HG03135 (cell line): ENCODE measurements around the gene TUBB3.
"Not testable (repeated sequence)": the region's sequence is repeated elsewhere in the genome, so short reads cannot be mapped to it uniquely, and the experiment has no call there.

Source experiments
- ATAC-seq: cut with Tn5 transposase; IDR thresholded peaks from one replicate; pipeline ENCODE4 v1.9.1; 2021; ENCODE audit warnings: mild to moderate bottlenecking, moderate library complexity; ENCODE audit not compliant: unreplicated experiment

TUBB3 gene

DNA sequence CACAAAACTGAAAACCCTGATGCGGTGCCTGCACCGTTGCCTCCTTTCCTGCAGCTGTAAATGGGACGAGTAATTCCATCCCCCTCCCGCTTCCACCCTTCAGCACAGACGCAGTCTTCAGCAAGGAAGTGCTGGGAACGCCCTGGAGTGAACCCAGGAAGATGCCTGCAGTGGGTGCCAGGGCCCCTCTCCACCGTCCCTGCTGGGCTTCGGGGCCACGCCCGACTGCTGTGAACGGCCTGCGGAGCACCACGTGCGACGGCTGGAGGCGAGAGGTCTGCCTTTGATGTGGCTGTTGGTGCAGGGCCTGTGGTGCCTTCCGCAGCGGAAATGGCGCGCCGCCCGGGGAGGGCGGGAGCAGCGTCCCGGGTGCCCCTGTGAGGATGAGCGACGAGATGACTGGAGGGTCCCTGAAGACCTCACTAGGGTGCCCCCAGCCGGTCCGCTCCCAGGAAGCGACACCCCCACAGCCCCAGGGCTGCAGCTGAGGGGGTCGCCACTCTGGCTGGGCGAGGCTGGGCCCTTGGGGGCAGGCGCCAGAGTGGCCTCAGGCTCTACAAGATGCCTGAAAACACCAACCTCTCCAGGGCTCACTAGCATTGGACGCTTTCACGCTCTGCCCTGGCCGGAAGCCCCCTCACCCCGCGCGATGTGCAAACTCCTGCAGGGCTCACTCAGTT is 5.2 kb upstream of the TUBB3 start:
- peak; percentile 71 for ATAC-seq

DNA sequence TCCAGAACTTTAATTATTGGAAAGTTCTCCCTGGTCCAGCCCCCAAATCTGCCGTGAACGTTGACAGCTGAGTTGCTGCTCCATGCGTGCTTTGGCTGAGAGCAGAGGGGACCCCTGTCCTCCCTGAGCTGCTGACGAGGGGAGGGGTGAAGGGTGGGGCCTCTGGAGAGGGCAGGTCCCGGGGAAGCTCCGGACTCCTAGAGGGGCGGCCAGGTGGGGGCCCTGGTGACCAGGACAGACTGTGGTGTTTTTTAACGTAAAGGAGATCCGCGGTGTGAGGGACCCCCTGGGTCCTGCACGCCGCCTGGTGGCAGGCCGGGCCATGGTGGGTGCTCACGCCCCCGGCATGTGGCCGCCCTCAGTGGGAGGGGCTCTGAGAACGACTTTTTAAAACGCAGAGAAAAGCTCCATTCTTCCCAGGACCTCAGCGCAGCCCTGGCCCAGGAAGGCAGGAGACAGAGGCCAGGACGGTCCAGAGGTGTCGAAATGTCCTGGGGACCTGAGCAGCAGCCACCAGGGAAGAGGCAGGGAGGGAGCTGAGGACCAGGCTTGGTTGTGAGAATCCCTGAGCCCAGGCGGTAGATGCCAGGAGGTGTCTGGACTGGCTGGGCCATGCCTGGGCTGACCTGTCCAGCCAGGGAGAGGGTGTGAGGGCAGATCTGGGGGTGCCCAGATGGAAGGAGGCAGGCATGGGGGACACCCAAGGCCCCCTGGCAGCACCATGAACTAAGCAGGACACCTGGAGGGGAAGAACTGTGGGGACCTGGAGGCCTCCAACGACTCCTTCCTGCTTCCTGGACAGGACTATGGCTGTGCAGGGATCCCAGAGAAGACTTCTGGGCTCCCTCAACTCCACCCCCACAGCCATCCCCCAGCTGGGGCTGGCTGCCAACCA is 4.4 kb upstream of the TUBB3 start, which contains the start of gene MC1R:
TSS of gene MC1R (plus strand) at position 410 of the 895 bp plus-strand sequence. CDS start at position 807, 397 bp downstream.
- no peak for ATAC-seq

DNA sequence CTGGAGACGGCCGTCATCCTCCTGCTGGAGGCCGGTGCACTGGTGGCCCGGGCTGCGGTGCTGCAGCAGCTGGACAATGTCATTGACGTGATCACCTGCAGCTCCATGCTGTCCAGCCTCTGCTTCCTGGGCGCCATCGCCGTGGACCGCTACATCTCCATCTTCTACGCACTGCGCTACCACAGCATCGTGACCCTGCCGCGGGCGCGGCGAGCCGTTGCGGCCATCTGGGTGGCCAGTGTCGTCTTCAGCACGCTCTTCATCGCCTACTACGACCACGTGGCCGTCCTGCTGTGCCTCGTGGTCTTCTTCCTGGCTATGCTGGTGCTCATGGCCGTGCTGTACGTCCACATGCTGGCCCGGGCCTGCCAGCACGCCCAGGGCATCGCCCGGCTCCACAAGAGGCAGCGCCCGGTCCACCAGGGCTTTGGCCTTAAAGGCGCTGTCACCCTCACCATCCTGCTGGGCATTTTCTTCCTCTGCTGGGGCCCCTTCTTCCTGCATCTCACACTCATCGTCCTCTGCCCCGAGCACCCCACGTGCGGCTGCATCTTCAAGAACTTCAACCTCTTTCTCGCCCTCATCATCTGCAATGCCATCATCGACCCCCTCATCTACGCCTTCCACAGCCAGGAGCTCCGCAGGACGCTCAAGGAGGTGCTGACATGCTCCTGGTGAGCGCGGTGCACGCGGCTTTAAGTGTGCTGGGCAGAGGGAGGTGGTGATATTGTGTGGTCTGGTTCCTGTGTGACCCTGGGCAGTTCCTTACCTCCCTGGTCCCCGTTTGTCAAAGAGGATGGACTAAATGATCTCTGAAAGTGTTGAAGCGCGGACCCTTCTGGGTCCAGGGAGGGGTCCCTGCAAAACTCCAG is 3.4 kb upstream of the TUBB3 start:
- ATAC-seq, result no peak

DNA sequence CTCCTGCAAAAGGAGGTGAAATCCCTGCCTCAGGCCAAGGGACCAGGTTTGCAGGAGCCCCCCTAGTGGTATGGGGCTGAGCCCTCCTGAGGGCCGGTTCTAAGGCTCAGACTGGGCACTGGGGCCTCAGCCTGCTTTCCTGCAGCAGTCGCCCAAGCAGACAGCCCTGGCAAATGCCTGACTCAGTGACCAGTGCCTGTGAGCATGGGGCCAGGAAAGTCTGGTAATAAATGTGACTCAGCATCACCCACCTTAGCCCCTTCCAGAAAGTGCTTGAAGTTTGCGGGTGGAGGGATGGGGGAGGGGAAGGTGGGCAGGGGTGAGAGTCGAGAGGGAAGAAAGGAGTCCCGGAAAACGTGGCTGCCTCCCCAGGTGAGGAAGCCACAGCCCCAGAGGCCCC is 2.4 kb upstream of the TUBB3 start:
- ATAC-seq, result no peak

DNA sequence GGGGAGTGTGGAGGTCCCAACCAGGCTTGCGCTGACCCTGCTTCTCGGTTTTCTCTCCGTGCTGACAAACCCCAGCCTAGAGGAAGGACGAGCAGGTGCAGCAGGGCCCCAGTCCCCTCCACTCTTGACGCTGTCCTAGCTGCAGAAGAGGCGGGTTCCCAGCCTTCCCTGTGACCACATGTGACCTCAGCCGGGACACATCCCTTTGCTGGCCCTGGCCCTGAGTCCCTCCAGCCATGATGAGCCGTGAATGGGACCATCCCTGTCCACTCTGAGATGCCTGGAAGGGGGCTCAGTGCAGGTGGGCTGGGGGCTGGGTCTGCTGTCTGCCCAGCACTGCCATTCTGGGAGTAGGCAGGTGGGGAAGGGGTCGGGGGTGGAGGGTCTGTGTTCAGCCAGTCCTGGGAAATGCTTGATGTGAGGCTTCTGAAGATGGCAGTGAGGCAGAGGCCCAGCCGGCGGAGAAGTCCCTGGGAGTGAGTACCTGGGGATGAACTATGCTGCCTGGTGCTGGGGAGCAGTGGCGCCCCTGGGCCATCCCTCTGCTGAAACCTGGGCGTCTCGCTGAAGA is 1.9 kb upstream of the TUBB3 start:
- ATAC-seq, result no peak

DNA sequence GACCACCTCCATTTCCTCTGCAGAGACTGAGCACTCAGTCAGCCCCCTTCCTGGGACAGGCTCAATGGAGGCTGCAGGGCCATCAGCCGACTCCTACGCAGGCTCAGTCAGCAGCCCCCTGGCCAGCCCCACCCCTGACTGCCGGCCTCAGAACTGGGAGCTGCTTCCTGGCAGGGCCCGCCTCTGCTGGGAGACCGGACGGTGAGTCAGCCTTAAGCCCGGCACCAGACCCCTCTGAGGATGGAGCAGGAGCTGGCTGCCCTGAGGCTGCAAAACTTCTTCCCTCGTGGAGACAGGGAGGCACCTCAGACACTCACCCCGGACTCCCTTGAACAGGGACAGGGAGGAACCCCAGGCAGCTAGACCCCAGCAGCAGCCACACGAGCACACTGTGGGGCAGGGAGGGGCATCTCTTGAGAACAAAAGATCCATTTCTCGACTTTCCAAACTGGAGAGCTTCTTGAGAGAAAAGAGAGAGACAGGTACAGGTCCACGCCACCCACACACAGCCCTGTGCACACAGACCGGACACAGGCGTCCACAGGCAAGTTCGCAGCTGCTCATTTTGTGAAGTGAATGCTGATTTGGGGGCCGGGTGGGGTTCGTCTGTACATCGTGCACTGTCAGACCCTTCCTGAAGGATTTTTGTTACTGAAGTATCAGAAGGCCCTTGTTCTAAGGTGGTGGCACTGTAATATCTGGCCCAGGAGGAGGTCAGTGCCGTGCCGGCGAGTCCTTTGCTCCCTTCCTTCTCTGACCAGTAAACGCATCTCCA is 1.3 kb upstream of the TUBB3 start:
- no peak for ATAC-seq

DNA sequence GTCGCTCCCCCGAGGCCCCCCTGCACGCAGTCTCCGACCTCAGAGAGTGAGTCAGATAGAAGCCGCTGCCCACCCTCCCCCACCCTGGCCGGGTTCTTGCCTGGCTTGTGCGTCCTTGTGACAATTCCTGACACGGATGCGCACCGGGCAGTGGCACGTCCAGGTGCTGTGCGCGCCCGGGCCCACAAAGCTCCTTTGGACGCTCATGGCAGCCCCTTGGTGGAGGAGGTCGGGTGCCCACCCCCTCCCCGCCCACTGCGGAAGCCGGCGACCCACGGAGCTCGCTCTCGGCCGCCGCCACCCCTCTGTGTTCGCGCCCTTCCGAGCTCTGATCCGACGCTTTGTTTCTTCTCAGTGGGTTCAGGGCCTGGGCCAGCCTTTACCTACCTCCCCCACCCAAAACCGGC is 662 bp upstream of the TUBB3 start:
- ATAC-seq, result no peak

DNA sequence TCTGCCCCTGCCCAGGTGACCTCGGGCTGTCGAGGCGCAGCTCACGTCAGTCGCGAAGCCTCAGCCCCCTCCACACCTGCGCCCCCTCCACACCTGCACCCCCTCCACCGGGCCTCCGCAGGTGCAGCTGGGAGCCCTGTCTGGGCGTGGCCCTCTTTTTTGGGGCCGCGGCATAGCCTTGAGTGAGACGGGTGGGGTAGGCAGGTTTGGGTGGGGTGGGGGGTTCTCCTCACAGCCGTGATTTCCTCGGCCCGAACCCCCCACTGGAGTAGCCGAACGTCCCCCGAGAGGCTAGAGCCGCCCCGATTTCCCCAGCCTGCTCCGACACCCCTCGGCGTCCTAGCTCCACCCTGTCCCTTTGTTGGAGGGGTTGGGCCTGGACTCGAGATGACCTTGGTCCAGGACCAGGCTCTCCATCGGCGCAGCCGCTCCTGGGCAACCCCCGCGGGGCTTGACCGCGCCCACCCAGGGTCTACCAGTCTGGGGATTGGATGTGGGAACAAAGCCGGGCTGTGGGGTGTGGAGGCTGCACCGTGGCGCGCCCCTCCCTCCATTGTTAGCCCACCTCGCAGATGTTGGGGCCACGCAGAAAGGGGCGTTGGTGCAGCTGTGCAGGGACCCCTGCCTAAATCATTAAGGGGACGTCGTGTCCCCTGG is 626 bp downstream of the TUBB3 start:
- no peak for ATAC-seq

DNA sequence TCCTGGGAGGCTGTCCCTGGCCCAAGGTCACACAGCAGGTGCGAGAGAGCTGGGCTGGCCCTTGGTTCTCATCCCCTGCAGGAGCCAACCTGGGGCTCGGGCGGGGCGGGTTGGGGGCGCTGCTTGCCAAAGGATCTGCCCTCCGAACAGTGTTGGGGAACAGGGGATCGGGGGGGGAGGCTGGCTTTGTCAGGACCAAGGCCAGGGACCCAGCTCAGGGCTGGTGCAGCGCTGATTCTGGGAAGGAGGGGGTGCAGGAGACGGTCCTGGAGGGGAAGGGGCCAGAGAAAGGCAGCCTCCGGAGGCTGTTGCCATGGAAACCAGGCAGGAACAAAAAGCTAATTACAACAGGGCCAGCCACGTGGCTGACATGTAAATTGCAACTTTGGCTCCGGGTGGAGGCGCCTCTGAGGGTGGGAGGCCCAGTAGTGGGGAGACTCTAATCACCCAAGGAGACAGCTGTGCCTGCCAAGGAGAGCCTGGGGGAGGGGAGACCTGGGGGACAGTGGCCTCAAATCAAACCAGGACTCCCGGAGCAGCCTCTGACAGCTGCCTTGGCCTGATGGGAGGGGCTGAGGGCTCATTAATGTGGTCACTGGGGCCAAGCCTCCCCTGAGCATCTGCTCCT is 1.3 kb downstream of the TUBB3 start:
- no peak for ATAC-seq

DNA sequence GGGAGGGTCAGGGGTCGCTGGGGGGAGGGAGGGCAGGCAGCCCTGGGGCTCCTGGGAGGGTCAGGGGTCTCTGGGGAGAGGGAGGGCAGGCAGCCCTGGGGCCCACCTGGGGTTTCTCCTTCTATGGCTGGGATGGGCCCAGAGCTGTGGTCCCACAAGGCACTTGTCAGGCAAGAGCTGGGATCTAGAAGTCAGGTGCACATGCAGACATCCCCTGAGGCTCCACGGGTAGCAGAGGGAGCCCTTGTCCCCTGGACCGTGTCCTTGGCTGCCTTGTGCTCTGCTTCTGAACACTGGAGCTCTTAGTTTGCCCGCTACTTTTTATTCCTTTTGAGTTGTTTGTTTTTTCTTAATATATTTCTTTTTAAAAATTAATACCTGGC is 1.8 kb downstream of the TUBB3 start:
- no peak for ATAC-seq

DNA sequence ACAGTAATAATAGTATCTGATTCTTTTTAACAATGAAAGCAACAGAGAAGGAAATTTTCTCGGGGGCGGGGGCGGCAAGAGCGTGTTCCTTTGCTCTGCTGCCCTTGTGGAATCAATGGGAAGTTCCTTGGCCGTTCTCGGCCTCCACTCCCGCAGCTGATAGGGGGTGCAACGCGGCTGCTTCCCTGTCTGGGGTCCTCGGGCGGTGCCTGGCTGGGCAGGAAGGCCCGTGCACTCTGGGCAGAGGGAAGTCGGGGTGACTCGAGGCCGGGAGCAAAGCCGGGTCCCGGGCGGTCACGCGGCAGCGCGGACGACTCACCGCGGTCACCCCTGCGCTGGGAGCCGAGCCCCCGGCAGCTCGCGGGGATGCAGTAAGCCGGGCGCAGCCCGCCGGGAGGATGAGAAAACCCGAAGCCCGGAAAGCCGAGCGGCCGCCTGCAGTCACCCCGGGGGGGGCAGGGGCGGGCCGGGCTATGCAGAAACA is 2.5 kb downstream of the TUBB3 start:
- no peak for ATAC-seq

DNA sequence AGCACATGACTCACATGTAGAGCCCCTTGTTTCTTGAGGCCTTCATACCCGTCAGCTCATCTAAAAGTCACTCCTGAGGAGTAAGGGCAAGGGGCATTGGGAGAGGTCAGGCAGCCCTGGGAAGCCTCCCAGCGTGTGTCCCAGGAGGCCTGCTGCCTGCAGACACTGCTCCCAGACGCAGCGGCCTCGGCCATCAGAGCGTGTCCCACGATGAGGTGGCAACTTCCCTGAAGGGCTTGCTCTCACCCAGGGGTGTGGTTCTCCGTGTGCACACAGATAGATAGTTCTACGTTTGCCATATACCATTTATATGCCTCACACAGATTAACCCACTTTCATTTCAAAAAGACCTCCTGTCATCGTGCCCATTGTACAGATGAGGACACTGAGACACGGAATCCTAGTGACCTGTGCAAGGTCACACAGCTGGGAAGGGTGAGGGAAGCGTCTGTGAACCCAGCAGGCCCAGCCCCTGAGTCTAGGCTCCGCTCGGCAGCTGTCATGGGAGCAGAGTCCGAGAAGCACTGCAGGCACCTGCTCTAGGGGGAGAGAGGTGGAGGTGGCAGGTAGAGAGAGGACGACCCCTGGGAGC is 8.3 kb downstream of the TUBB3 start:
- ATAC-seq, result no peak

DNA sequence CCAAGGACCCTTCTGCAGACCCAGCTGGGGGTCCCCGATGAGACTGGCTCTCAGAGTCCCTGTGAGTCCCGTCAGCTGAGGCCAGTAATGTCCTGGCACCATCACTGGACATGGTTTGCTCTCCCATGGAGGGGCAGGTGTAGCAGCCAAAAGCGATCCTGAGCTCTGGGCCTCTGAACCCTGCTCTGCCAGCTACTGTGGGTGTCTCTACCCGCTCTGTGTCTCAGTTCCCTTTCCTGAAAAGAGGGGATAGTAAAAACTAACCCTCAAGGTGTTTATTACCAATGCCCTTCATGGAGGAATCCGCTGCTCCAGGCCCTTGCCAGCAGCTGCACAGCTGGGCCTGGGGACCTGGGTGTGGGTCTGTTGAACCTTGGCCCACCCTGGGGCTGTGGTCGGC is 8.8 kb downstream of the TUBB3 start:
- ATAC-seq, result no peak

DNA sequence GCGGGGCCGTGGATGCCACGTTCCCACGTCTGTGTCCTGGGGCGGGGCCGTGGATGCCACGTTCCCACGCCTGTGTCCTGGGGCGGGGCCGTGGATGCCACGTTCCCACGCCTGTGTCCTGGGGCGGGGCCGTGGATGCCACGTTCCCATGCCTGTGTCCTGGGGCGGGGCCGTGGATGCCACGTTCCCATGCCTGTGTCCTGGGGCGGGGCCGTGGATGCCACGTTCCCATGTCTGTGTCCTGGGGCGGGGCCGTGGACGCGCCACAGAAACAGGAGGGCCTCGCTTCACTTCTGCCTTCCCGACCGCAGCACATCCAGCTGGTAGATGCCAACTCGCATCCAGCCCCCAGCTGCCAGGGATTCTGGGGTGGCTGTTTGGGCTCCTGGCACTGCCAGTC is 10.9 kb downstream of the TUBB3 start:
- not testable (repeated sequence) for ATAC-seq

DNA sequence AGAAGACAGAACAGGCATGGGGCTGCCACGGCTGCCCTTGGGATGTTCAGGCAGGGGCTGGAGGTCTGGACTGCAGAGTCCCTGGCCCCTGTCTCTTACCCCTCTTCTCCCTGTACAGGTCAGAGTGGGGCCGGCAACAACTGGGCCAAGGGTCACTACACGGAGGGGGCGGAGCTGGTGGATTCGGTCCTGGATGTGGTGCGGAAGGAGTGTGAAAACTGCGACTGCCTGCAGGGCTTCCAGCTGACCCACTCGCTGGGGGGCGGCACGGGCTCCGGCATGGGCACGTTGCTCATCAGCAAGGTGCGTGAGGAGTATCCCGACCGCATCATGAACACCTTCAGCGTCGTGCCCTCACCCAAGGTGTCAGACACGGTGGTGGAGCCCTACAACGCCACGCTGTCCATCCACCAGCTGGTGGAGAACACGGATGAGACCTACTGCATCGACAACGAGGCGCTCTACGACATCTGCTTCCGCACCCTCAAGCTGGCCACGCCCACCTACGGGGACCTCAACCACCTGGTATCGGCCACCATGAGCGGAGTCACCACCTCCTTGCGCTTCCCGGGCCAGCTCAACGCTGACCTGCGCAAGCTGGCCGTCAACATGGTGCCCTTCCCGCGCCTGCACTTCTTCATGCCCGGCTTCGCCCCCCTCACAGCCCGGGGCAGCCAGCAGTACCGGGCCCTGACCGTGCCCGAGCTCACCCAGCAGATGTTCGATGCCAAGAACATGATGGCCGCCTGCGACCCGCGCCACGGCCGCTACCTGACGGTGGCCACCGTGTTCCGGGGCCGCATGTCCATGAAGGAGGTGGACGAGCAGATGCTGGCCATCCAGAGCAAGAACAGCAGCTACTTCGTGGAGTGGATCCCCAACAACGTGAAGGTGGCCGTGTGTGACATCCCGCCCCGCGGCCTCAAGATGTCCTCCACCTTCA is 11.7 kb downstream of the TUBB3 start:
- no peak for ATAC-seq

DNA sequence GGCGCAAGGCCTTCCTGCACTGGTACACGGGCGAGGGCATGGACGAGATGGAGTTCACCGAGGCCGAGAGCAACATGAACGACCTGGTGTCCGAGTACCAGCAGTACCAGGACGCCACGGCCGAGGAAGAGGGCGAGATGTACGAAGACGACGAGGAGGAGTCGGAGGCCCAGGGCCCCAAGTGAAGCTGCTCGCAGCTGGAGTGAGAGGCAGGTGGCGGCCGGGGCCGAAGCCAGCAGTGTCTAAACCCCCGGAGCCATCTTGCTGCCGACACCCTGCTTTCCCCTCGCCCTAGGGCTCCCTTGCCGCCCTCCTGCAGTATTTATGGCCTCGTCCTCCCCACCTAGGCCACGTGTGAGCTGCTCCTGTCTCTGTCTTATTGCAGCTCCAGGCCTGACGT is 12.5 kb downstream of the TUBB3 start:
- ATAC-seq, result not testable (repeated sequence)

DNA sequence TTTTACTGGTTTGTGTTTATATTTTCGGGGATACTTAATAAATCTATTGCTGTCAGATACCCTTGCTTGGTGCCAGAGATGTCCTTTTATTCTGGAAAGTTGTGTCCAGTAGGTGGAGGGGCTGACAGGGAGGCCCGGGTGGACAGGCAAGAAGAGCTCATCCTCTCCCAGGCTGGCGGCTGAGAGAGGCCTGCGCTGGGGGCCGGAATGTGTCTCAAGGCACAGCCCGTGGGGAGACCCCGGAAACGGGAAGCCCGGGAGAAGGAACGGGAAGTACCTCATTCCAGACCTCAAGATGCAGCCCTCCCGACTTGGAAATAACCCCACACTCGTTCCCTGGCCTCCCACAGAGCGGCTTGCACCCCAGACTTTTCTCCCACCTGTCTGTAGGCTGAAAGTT is 12.9 kb downstream of the TUBB3 start:
- no peak for ATAC-seq

DNA sequence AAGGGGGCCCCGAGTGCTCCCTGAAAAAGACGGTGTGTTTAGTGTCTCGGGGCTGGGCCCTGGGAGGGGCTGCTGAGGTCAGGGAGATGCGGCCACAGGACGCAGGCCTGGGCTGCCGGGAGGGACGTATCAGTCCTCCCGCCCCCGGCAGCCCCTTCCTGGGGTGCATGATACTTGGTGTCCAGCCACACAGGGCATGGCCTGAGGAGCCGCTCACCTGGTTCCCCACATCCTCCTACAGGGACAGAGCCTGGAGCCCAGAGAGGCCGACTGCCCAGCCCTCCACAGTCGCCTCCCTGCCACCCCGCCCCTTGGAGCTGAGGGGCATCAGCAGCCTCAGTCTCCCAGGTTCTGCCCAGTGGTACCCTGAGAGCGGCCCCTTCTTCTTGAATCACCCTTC is 13.4 kb downstream of the TUBB3 start:
- ATAC-seq, result no peak
